ENCODE data around the gene OSBPL5.

- TF ChIP-seq CTCF (IDR thresholded peaks at IDR 0.05), result no peak
- no peak for TF ChIP-seq ZFX (IDR thresholded peaks at IDR 0.05; ENCODE audit: borderline replicate concordance)
Observed at GRCh38 chr11:3060436-3061025, 104.6 kb downstream of the OSBPL5 start.
